Keratinocyte (primary cell): ENCODE measurements around the gene EPYC.

Experiments
- EZH2 ChIP-seq: IDR thresholded peaks from one replicate; pipeline ENCODE4 v1.6.1; 2012; ENCODE audit warnings: inconsistent platforms, mild to moderate bottlenecking, low read length, moderate library complexity
- TF ChIP-seq, protein P1 (sequence below), 3 experiments: IDR thresholded peaks in 1 of 3; conservative IDR thresholded peaks in 1 of 3; optimal IDR thresholded peaks in 1 of 3; 2 replicates in 2 of 3; 3 replicates in 1 of 3; pipeline versions ENCODE3 to v1.5.1; 2011; ENCODE audit warnings: low read length in 3 of 3, mild to moderate bottlenecking in 3 of 3, moderate library complexity in 2 of 3, control low read depth in 1 of 3, inconsistent platforms in 1 of 3; ENCODE audit not compliant: insufficient read depth in 2 of 3; ENCODE audit errors: extremely low read depth in 1 of 3

DNA sequence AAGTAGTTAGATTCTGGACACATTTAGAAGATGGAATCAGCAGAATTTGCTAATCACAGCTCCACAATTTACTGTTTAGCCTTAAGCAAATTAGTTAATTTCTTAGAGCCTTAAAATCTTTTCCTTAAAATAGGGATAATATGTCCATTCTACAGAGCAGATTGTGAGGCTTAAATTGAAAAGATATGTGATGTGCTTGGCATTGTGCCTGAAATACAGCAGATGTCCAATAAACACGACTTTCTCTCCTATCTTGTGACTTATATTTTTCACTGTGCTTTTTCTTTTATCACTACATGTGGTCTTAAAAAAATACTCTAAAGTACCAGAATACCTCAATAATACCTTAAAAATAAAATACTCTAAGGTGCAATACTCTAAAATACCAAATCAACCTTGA, 80.4 kb downstream of the EPYC start:
- TF ChIP-seq, protein P1, sequence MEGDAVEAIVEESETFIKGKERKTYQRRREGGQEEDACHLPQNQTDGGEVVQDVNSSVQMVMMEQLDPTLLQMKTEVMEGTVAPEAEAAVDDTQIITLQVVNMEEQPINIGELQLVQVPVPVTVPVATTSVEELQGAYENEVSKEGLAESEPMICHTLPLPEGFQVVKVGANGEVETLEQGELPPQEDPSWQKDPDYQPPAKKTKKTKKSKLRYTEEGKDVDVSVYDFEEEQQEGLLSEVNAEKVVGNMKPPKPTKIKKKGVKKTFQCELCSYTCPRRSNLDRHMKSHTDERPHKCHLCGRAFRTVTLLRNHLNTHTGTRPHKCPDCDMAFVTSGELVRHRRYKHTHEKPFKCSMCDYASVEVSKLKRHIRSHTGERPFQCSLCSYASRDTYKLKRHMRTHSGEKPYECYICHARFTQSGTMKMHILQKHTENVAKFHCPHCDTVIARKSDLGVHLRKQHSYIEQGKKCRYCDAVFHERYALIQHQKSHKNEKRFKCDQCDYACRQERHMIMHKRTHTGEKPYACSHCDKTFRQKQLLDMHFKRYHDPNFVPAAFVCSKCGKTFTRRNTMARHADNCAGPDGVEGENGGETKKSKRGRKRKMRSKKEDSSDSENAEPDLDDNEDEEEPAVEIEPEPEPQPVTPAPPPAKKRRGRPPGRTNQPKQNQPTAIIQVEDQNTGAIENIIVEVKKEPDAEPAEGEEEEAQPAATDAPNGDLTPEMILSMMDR (optimal IDR thresholded peaks at IDR 0.05 in 1 of 3, IDR thresholded peaks at IDR 0.05 in 1 of 3, conservative IDR thresholded peaks at IDR 0.05 in 1 of 3; ENCODE audit: extremely low read depth in 1 of 3, insufficient read depth in 2 of 3, low read length in 3 of 3): no peak
- TF ChIP-seq EZH2: no peak
